H9 (cell line): ENCODE measurements around the gene PHAF1. TPM values are rescaled to one million over a fixed set of nuclear protein-coding genes. Genes with fewer than 3 reads are reported as not detected.

ENCODE experiments used
- DNase-seq: peaks from one replicate; pipeline ENCODE4 v3.0.0-alpha.2; 2017
- H2AFZ ChIP-seq: one replicate; pipeline ENCODE4 v1.6.1; 2013; ENCODE audit warnings: mild to moderate bottlenecking, low read length, control low read depth, moderate library complexity
- H2AK5ac ChIP-seq: 2 replicates; pipeline ENCODE4 v1.6.1; 2013; ENCODE audit warnings: low read length, control low read depth, mixed read lengths; ENCODE audit not compliant: insufficient read length
- H2BK120ac ChIP-seq: one replicate; pipeline ENCODE4 v1.6.1; 2013; ENCODE audit warnings: low read depth, mild to moderate bottlenecking, low read length, control low read depth, inconsistent platforms; ENCODE audit not compliant: poor library complexity, severe bottlenecking
- H2BK12ac ChIP-seq: 2 replicates; pipeline ENCODE4 v1.6.1; 2013; ENCODE audit warnings: low read length, control low read depth, mixed read lengths, low read depth; ENCODE audit not compliant: insufficient read length
- H2BK15ac ChIP-seq: 2 replicates; pipeline ENCODE4 v1.6.1; 2013; ENCODE audit warnings: low read depth, low read length, control low read depth
- H2BK20ac ChIP-seq: one replicate; pipeline ENCODE4 v1.6.1; 2013; ENCODE audit warnings: low read depth, mild to moderate bottlenecking, low read length, control low read depth, inconsistent platforms; ENCODE audit not compliant: poor library complexity, severe bottlenecking
- H2BK5ac ChIP-seq: 2 replicates; pipeline ENCODE4 v1.6.1; 2013; ENCODE audit warnings: low read length, control low read depth, mixed read lengths; ENCODE audit not compliant: insufficient read length
- H3K14ac ChIP-seq: 2 replicates; pipeline ENCODE4 v1.6.1; 2013; ENCODE audit warnings: low read length, control low read depth; ENCODE audit not compliant: insufficient read depth
- H3K18ac ChIP-seq: 2 replicates; pipeline ENCODE4 v1.6.1; 2013; ENCODE audit warnings: low read depth, mild to moderate bottlenecking, mixed read lengths, low read length, control low read depth; ENCODE audit not compliant: insufficient read length
- H3K23ac ChIP-seq: 2 replicates; pipeline ENCODE4 v1.6.1; 2013; ENCODE audit warnings: low read length, control low read depth, mixed read lengths, low read depth; ENCODE audit not compliant: insufficient read length
- H3K23me2 ChIP-seq: 2 replicates; pipeline ENCODE4 v1.6.1; 2013; ENCODE audit warnings: low read depth, mild to moderate bottlenecking, mixed read lengths, low read length, control low read depth; ENCODE audit not compliant: insufficient read length, poor library complexity, severe bottlenecking
- H3K27ac ChIP-seq: 2 replicates; pipeline ENCODE4 v1.5.1; 2013; ENCODE audit warnings: low read length, control low read depth, mixed read lengths, low read depth; ENCODE audit not compliant: insufficient read length
- H3K27me3 ChIP-seq: 2 replicates; pipeline ENCODE4 v1.6.1; 2013; ENCODE audit warnings: low read length, control low read depth, inconsistent platforms; ENCODE audit not compliant: insufficient read depth
- H3K4ac ChIP-seq: 2 replicates; pipeline ENCODE4 v1.6.1; 2013; ENCODE audit warnings: low read depth, mild to moderate bottlenecking, control low read depth, inconsistent platforms, low read length, moderate library complexity
- H3K4me1 ChIP-seq: 2 replicates; pipeline ENCODE4 v1.6.1; 2013; ENCODE audit warnings: low read length, control low read depth, inconsistent platforms; ENCODE audit not compliant: insufficient read depth
- H3K4me2 ChIP-seq: 2 replicates; pipeline ENCODE4 v1.6.1; 2013; ENCODE audit warnings: low read length, control low read depth, mixed read lengths; ENCODE audit not compliant: insufficient read length, insufficient read depth
- H3K56ac ChIP-seq: 2 replicates; pipeline ENCODE4 v1.6.1; 2013; ENCODE audit warnings: low read depth, mild to moderate bottlenecking, mixed read lengths, low read length, control low read depth; ENCODE audit not compliant: insufficient read length
- H3K79me1 ChIP-seq: 2 replicates; pipeline ENCODE4 v1.6.1; 2013; ENCODE audit warnings: low read depth, mild to moderate bottlenecking, moderate library complexity, low read length, control low read depth, inconsistent platforms; ENCODE audit not compliant: insufficient read depth, poor library complexity, severe bottlenecking
- H3K79me2 ChIP-seq: 2 replicates; pipeline ENCODE4 v1.6.1; 2013; ENCODE audit warnings: low read length, control low read depth, inconsistent platforms; ENCODE audit not compliant: insufficient read depth
- H3K9ac ChIP-seq: 2 replicates; pipeline ENCODE4 v1.6.1; 2013; ENCODE audit warnings: low read length, control low read depth, mixed read lengths; ENCODE audit not compliant: insufficient read length; ENCODE audit errors: extremely low read depth
- H3K9me3 ChIP-seq: one replicate; pipeline ENCODE4 v1.6.1; 2013; ENCODE audit warnings: low read depth, low read length, inconsistent platforms; ENCODE audit not compliant: control insufficient read depth
- H3T11ph ChIP-seq: one replicate; pipeline ENCODE4 v1.6.1; 2013; ENCODE audit warnings: mild to moderate bottlenecking, low read length, control low read depth, inconsistent platforms
- H4K20me1 ChIP-seq: one replicate; pipeline ENCODE4 v1.6.1; 2013; ENCODE audit not compliant: control insufficient read depth, insufficient read length, insufficient read depth
- H4K5ac ChIP-seq: 2 replicates; pipeline ENCODE4 v1.6.1; 2013; ENCODE audit warnings: low read depth, mild to moderate bottlenecking, mixed read lengths, low read length, control low read depth; ENCODE audit not compliant: insufficient read length
- H4K8ac ChIP-seq: replicated peaks from 2 replicates; pipeline ENCODE4 v1.6.1; 2013; ENCODE audit warnings: low read length, control low read depth, mixed read lengths, low read depth; ENCODE audit not compliant: insufficient read length
- H4K91ac ChIP-seq: 2 replicates; pipeline ENCODE4 v1.6.1; 2013; ENCODE audit warnings: low read depth, mild to moderate bottlenecking, moderate library complexity, mixed read lengths, low read length, control low read depth; ENCODE audit not compliant: insufficient read length
- H3K27ac Mint-ChIP-seq, 3 experiments: 2 replicates in 2 of 3; 3 replicates in 1 of 3; pipeline ENCODE4 v1.8.0; 2020 to 2021; ENCODE audit warnings: mixed read lengths in 3 of 3, mild to moderate bottlenecking in 1 of 3, moderate library complexity in 1 of 3
- H3K27me3 Mint-ChIP-seq: 2 replicates; pipeline ENCODE4 v1.8.0; 2021; ENCODE audit warnings: low read depth, mild to moderate bottlenecking, moderate library complexity, mixed read lengths
- H3K36me3 Mint-ChIP-seq, 3 experiments: 2 replicates in 2 of 3; 3 replicates in 1 of 3; pipeline ENCODE4 v1.8.0; 2020 to 2021; ENCODE audit warnings: low read depth in 3 of 3, mixed read lengths in 3 of 3; ENCODE audit not compliant: insufficient read depth in 1 of 3
- H3K4me1 Mint-ChIP-seq, 2 experiments: 2 replicates each; pipeline ENCODE4 v1.8.0; 2020; ENCODE audit warnings: mixed read lengths in 2 of 2
- H3K4me3 Mint-ChIP-seq, 2 experiments: 2 replicates in 1 of 2; 3 replicates in 1 of 2; pipeline ENCODE4 v1.8.0; 2020 to 2021; ENCODE audit warnings: mild to moderate bottlenecking in 2 of 2, mixed read lengths in 2 of 2, moderate library complexity in 1 of 2
- H3K9me3 Mint-ChIP-seq, 2 experiments: 2 replicates in 1 of 2; 3 replicates in 1 of 2; pipeline ENCODE4 v1.8.0; 2020; ENCODE audit warnings: mild to moderate bottlenecking in 2 of 2, mixed read lengths in 2 of 2, moderate library complexity in 1 of 2
- WGBS: extraction: QIAGEN DNeasy Blood & Tissue Kit; methylation state at CpG from one replicate; pipeline ENCODE4 v1.1.7; 2013; ENCODE audit warnings: missing lambda C conversion rate, low lambda C conversion rate, mixed read lengths; ENCODE audit not compliant: insufficient read length; ENCODE audit errors: extremely low coverage; 5-methylcytosine and 5-hydroxymethylcytosine counted together
- total RNA-seq: library from RNA; stranded (reverse); gene quantifications from 2 replicates; pipeline ENCODE4 v1.2.1, GENCODE V29; 2021
- TF ChIP-seq, protein P1 (sequence below): fragments of 200-600 bp; sonication (generic); conservative IDR thresholded peaks from 3 replicates; pipeline ENCODE4 v1.8.0; 2021; ENCODE audit warnings: antibody characterized with exemption, mild to moderate bottlenecking

PHAF1 gene
- total RNA-seq, 1 experiment from 2014 or later = 18.8 TPM

GRCh38 chr16:67149276-67150046, 39.7 kb downstream of the PHAF1 start:
- H2BK15ac ChIP-seq = no peak overlapping the region
- H3K9ac ChIP-seq = no peak overlapping the region
- H2BK5ac ChIP-seq = no peak overlapping the region
- Mint-ChIP-seq H3K4me1 (peaks cover 10 to 14% of the 10 kb centered on the region in 2 experiments), H3K36me3 (peaks cover 10 to 44% (median 44%) of the 10 kb centered on the region in 3 experiments), H3K4me3 (peak overlapping the region; percentile 52 to 64; a peak in 4 of 5 replicates), H3K27me3 (peaks cover 36% of the 10 kb centered on the region), H3K27ac (no peak overlapping the region), H3K9me3 (peaks cover 0 to 5% of the 10 kb centered on the region in 2 experiments; a peak in 3 of 5 replicates)
- H3K56ac ChIP-seq = no peak overlapping the region
- peaks cover 7% of the 10 kb centered on the region for H3K23me2 ChIP-seq
- H3K23ac ChIP-seq = no peak overlapping the region
- no peaks in the 10 kb centered on the region for H4K20me1 ChIP-seq
- no CpG with 5 or more reads among the region's 77 CpGs for WGBS
- no peak overlapping the region for H4K5ac ChIP-seq
- no peak overlapping the region for H2AK5ac ChIP-seq
- H2BK120ac ChIP-seq = no peak overlapping the region
- TF ChIP-seq, protein P1, sequence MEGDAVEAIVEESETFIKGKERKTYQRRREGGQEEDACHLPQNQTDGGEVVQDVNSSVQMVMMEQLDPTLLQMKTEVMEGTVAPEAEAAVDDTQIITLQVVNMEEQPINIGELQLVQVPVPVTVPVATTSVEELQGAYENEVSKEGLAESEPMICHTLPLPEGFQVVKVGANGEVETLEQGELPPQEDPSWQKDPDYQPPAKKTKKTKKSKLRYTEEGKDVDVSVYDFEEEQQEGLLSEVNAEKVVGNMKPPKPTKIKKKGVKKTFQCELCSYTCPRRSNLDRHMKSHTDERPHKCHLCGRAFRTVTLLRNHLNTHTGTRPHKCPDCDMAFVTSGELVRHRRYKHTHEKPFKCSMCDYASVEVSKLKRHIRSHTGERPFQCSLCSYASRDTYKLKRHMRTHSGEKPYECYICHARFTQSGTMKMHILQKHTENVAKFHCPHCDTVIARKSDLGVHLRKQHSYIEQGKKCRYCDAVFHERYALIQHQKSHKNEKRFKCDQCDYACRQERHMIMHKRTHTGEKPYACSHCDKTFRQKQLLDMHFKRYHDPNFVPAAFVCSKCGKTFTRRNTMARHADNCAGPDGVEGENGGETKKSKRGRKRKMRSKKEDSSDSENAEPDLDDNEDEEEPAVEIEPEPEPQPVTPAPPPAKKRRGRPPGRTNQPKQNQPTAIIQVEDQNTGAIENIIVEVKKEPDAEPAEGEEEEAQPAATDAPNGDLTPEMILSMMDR = no peak; the same call in 2 of the 3 replicates
- peaks cover 22% of the 10 kb centered on the region for H3K27me3 ChIP-seq
- no peak overlapping the region for H2BK12ac ChIP-seq
- H3K27ac ChIP-seq = no peak overlapping the region
- H3K79me1 ChIP-seq = no peaks in the 10 kb centered on the region
- H4K91ac ChIP-seq = no peak overlapping the region
- no peaks in the 10 kb centered on the region for H3K79me2 ChIP-seq
- no peak overlapping the region for H3K14ac ChIP-seq
- H3K18ac ChIP-seq = no peak overlapping the region
- H3K9me3 ChIP-seq = no peaks in the 10 kb centered on the region
- peak overlapping the region; percentile 65 for H3K4me2 ChIP-seq
- H2BK20ac ChIP-seq = no peak overlapping the region
- H3K4me1 ChIP-seq = no peaks in the 10 kb centered on the region
- H2AFZ ChIP-seq = no peak overlapping the region
- no peak overlapping the region for H4K8ac ChIP-seq
- DNase-seq = peak; percentile 65
- H3T11ph ChIP-seq = no peak overlapping the region
- H3K4ac ChIP-seq = no peak overlapping the region
